Brain microvascular endothelial cell (primary cell): ENCODE data around the gene CFAP210.
"Not testable (repeated sequence)": the region's sequence is repeated elsewhere in the genome, so short reads cannot be mapped to it uniquely, and the experiment has no call there.

Experiments
- DNase-seq: peaks from one replicate; pipeline ENCODE4 v3.0.0-alpha.2; 2020
- H3K27ac ChIP-seq: fragments of 250-450 bp; sonication (Bioruptor Pico); 2 replicates; pipeline ENCODE4 v1.5.1; 2020; ENCODE audit warnings: mild to moderate bottlenecking, moderate library complexity
- H3K27me3 ChIP-seq: fragments of 250-450 bp; sonication (Bioruptor Pico); replicated peaks from 2 replicates; pipeline ENCODE4 v1.5.1; 2020; ENCODE audit warnings: mild to moderate bottlenecking
- H3K36me3 ChIP-seq: fragments of 250-450 bp; sonication (Bioruptor Pico); replicated peaks from 2 replicates; pipeline ENCODE4 v1.5.1; 2020; ENCODE audit warnings: mild to moderate bottlenecking
- H3K4me3 ChIP-seq: 2 replicates; pipeline ENCODE4 v1.5.1; 2011; ENCODE audit warnings: low read depth, mild to moderate bottlenecking, control low read depth, low read length, moderate library complexity
- in situ Hi-C: cut with HindIII; loops from 2 replicates; pipeline ENCODE4 v1.10.0; 2017; ENCODE audit warnings: low sequenced_read_pairs, low pct_ligation_motif_present
- TF ChIP-seq, protein P1 (sequence below): IDR thresholded peaks from 2 replicates; pipeline ENCODE4 v1.5.1; 2011; ENCODE audit warnings: low read depth, mild to moderate bottlenecking, moderate library complexity, low read length, control low read depth, inconsistent platforms; ENCODE audit errors: missing control alignments

The CFAP210 gene

DNA sequence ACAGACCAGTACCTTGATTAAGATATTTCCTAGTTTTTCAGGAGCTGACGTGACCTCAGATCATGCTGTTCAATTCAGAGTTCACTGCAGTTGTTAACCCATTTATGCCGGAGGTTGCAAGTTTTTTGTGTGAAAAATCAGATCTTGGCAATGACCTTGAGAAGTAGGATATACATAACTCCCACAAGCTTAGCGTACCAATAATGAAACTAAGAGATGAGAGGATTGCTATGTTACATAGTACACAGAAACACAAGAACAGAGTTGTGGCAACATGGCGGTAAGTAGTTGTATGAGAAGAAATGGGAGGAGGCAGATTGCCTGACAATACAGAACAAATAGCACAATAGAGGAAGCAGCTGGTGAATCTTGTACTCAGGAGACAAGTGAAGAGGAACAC lies 71.0 kb downstream of the CFAP210 start:
- H3K36me3 ChIP-seq, result peaks cover 13% of the 10 kb centered on the region
- H3K27ac ChIP-seq, result no peak overlapping the region
- in situ Hi-C loops, result no loop called here
- H3K27me3 ChIP-seq, result no peaks in the 10 kb centered on the region
- TF ChIP-seq, protein P1, sequence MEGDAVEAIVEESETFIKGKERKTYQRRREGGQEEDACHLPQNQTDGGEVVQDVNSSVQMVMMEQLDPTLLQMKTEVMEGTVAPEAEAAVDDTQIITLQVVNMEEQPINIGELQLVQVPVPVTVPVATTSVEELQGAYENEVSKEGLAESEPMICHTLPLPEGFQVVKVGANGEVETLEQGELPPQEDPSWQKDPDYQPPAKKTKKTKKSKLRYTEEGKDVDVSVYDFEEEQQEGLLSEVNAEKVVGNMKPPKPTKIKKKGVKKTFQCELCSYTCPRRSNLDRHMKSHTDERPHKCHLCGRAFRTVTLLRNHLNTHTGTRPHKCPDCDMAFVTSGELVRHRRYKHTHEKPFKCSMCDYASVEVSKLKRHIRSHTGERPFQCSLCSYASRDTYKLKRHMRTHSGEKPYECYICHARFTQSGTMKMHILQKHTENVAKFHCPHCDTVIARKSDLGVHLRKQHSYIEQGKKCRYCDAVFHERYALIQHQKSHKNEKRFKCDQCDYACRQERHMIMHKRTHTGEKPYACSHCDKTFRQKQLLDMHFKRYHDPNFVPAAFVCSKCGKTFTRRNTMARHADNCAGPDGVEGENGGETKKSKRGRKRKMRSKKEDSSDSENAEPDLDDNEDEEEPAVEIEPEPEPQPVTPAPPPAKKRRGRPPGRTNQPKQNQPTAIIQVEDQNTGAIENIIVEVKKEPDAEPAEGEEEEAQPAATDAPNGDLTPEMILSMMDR, result no peak
- no peak overlapping the region for H3K4me3 ChIP-seq
- DNase-seq, result no peak

DNA sequence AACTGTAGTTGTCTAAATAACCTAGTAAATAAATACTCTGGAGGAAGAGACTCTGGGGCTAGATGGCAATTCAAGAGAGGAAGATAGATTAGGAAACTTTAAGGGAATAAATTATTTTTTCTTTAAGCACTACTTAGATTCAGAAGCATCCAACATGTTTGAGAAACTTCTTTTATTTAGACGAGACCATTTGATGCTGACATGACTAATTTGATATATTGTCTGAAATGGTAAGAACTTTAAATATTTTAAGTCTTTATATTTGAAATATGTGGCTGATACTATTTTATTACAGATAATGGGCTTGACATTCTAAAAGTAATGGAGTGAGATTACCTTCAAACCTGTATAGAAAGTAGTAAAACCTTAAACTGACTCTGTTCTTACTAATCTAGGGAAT lies 73.7 kb downstream of the CFAP210 start:
- Histone ChIP-seq H3K36me3 (peaks cover 12% of the 10 kb centered on the region), H3K4me3 (no peak overlapping the region), H3K27ac (no peak overlapping the region), H3K27me3 (no peaks in the 10 kb centered on the region)
- TF ChIP-seq, protein P1, result no peak
- in situ Hi-C loops, result no loop called here
- no peak for DNase-seq

DNA sequence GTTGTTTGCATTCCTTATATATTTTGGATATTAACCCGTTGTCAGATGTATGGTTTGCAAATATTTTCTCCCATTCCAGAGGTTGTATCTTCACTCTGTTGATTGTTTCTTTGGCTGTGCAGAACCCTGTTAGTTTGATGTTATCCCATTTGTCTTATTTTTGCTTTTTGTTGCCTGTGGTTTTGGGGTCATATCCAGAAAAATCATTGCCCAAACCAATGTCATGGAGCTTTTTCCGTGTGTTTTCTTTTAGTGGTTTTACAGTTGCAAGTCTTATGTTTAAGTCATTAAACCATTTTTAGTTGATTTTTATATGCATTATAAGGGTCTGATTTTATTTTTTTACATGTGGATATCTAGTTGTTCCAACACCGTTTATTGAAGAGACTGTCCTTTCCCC lies 74.3 kb downstream of the CFAP210 start:
- Histone ChIP-seq H3K27ac (no peak overlapping the region), H3K27me3 (no peaks in the 10 kb centered on the region), H3K4me3 (no peak overlapping the region), H3K36me3 (peaks cover 17% of the 10 kb centered on the region)
- in situ Hi-C loops, result no loop called here
- DNase-seq, result no peak
- TF ChIP-seq, protein P1, result no peak

DNA sequence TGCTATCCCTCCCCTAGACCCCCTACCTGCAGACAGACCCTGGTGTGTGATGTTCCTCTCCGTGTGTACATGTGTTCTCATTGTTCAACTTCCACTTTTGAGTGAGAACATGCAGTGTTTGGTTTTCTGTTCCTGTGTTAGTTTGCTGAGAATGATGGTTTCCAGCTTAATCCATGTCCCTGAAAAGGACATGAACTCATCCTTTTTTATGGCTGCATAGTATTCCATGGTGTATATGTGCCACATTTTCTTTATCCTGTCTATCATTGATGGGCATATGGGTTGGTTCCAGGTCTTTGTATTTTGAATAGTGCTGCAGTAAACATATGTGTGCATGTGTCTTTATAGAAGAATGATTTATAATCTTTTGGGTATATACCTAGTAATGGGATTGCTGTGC lies 78.2 kb downstream of the CFAP210 start:
- H3K4me3 ChIP-seq, DNase-seq, H3K27ac ChIP-seq, H3K27me3 ChIP-seq, in situ Hi-C loops: not testable (repeated sequence)
- peaks cover 22% of the 10 kb centered on the region for H3K36me3 ChIP-seq

DNA sequence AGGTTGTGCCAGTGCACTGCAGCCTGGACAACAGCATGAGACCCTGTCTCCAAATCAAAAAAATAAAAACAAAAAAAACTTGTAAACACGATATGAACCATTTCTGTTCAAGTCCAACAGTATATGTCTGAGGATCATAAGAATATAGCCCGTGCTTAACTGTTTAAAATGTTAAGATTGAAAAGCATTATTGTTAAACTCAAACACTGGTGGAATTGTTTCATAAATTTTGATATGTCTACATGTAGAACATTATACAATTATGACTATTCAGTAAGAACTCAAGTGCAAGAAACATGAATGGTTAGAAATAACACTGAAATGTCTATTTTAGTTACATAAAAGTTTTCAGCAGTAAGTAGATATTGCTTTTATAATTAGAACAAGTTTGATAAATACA lies 80.3 kb downstream of the CFAP210 start:
- Histone ChIP-seq H3K27ac (no peak overlapping the region), H3K27me3 (no peaks in the 10 kb centered on the region), H3K36me3 (peaks cover 31% of the 10 kb centered on the region), H3K4me3 (no peak overlapping the region)
- DNase-seq, result no peak
- TF ChIP-seq, protein P1, result no peak
- in situ Hi-C loops, result no loop called here

DNA sequence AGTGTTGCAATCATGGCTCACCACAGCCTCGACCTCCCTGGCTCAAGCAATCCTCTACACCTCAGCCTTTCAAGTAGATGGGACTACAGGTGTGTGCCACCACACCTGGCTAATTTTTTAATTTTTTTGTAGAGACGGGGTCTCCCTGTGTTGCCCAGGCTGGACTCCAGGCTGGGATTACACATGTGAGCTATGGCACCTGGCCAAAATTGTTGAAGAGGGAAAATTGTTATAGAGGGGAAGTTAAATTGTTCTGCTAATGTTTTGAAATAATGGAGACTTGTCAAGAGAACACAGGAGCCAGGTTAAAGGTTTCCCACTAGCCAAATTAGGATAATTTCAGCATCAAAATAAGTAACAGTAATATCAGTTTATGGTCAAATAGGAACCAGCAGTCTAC lies 84.9 kb downstream of the CFAP210 start:
- no peak overlapping the region for H3K4me3 ChIP-seq
- no peaks in the 10 kb centered on the region for H3K27me3 ChIP-seq
- H3K36me3 ChIP-seq, result peaks cover 27% of the 10 kb centered on the region
- TF ChIP-seq, protein P1, result no peak
- in situ Hi-C loops, result no loop called here
- DNase-seq, result no peak
- no peak overlapping the region for H3K27ac ChIP-seq

DNA sequence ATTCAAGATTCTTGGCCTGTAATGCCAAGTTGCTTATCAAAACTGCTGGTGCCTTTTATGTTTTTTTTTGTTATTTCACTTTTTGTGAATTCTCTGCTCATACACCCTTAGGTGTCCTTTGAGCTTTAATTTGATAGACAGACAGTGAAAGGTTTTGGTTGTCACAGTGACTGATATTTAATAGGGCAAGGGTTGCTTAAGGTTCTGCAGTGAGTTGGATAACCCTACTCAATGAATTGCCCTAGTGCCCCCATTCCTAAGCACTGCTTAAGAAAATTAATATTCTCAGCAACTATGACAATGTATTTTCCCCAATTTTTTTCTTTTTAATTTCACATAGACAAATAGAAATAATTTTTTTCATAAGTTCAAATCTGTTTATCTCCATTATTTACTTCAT lies 94.6 kb downstream of the CFAP210 start:
- in situ Hi-C loops, result no loop called here
- TF ChIP-seq, protein P1, result no peak
- H3K27ac ChIP-seq, result no peak overlapping the region

More for the DNA sequence above, 94.6 kb downstream of the CFAP210 start:
- H3K27me3 ChIP-seq, result no peaks in the 10 kb centered on the region
- no peaks in the 10 kb centered on the region for H3K36me3 ChIP-seq
- no peak for DNase-seq
- no peak overlapping the region for H3K4me3 ChIP-seq
